ENCODE data around the gene RNF225. TPM values are rescaled to one million over a fixed set of nuclear protein-coding genes. Genes with fewer than 3 reads are reported as not detected.

Gene RNF225
- total and polyA plus RNA-seq, 9 of the 15 experiments (the other 6 are each of a cell fraction or from before 2014, with no cell fraction given): 0.33 TPM; not detected in 8

DNA sequence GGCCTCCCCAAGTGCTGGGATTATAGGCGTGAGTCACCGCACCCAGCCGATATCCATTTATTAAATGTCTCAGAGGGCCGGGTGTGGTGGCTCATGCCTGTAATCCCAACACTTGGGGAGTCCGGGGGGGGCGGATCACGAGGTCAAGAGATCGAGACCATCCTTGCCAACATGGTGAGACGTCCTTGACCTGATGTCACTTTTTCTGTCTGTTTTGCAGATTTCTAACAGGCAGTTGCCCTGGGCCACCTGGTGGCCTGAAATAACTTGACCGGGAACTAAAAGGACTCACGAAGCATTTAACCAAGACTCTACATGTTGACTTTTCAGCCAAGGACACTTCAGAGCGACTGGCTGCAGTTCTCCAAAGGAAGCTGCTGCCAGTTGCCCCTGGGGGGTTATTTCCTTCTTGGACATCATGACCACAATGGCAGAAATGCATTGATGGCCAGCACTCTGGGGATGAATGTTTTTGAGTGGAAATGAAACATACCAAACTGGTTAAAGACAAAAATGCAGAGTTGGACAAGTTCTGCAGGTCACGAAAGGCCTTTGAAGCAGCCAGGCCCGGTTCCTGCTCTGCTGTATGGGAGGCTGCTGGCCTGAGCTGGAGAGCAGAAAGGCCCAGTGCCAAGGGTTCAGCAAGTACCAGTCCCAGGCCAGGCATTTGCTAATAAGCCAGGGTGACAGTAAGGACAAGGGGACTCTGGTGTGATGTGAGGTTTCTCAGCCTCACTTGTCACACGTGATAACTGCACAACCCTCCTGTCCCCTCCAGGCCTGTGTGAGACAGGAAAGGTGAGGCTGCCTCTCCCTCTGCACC is 22.9 kb upstream of the RNF225 start (continued):
- TF ChIP-seq, protein P1, sequence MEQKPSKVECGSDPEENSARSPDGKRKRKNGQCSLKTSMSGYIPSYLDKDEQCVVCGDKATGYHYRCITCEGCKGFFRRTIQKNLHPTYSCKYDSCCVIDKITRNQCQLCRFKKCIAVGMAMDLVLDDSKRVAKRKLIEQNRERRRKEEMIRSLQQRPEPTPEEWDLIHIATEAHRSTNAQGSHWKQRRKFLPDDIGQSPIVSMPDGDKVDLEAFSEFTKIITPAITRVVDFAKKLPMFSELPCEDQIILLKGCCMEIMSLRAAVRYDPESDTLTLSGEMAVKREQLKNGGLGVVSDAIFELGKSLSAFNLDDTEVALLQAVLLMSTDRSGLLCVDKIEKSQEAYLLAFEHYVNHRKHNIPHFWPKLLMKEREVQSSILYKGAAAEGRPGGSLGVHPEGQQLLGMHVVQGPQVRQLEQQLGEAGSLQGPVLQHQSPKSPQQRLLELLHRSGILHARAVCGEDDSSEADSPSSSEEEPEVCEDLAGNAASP (IDR thresholded peaks at IDR 0.05): no peak

DNA sequence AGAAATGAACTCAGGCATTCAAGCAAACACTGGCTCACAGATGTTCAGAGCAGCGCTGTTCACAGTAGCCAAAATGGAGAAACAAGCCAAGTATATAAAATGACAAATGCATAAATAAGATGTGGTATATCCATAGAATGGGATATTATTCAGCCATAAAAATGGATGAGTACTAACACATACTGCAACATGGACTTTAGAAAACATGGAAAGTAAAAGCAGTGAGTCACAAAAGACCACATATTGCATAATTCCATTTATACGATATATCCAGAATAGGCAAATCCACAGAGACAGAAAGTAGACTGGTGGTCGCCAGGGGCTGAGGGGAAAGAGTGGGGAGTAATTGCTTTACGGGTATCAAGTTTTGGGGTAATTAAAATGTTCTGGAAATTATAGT is 21.3 kb upstream of the RNF225 start:
- ATAC-seq (no peak), DNase-seq (ENCODE audit: extremely low read depth in 1 of 4, low spot score in 3 of 4) (no peak), FAIRE-seq (no peak)
- H3K4me2 ChIP-seq (ENCODE audit: insufficient read depth, low read length): no peak overlapping the region
- in situ Hi-C loops (cut with MboI): no loop called here
- CTCF ChIA-PET (ENCODE audit: low intra/inter-chr PET ratio): no interaction called here
- no peaks in the 10 kb centered on the region for H3K9me1 ChIP-seq (ENCODE audit: control insufficient read depth, insufficient read depth, low read length)
- no peaks in the 10 kb centered on the region for H4K20me1 ChIP-seq (replicated peaks; ENCODE audit: control insufficient read depth, insufficient read depth, low read length)
- no peak overlapping the region for H3K27ac ChIP-seq (ENCODE audit: extremely low read depth, low read depth, low read length)
- no peaks in the 10 kb centered on the region for H3K79me2 ChIP-seq (ENCODE audit: control insufficient read depth, insufficient read depth, low read length)
- H2AFZ ChIP-seq (ENCODE audit: low read depth, low read length): no peak overlapping the region
- H3K27me3 ChIP-seq (ENCODE audit: control insufficient read depth in 2 of 2, insufficient read depth in 2 of 2, low read length in 2 of 2): no peaks in the 10 kb centered on the region
- POLR2A ChIA-PET: interaction anchor here (0.6 to 1.1 kb wide), 2 partner anchors 11 to 35 kb away, joined by 4 to 5 read pairs; partner anchors contain the start of gene ZNF497
- no peak overlapping the region for H3K9ac ChIP-seq (ENCODE audit: insufficient read depth in 1 of 2, low read depth in 2 of 2, low read length in 2 of 2)
- intact Hi-C loops (cut with micrococcal nuclease): no loop called here
- no peak overlapping the region for H3K4me3 ChIP-seq
- peak; percentile 50; the same call in 1 of the 2 replicates for TF ChIP-seq CEBPB (tag; IDR thresholded peaks at IDR 0.05)
- TF ChIP-seq, protein P2, sequence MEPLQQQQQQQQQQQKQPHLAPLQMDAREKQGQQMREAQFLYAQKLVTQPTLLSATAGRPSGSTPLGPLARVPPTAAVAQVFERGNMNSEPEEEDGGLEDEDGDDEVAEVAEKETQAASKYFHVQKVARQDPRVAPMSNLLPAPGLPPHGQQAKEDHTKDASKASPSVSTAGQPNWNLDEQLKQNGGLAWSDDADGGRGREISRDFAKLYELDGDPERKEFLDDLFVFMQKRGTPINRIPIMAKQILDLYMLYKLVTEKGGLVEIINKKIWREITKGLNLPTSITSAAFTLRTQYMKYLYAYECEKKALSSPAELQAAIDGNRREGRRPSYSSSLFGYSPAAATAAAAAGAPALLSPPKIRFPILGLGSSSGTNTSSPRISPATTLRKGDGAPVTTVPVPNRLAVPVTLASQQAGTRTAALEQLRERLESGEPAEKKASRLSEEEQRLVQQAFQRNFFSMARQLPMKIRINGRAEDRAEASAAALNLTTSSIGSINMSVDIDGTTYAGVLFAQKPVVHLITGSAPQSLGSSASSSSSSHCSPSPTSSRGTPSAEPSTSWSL (CRISPR knock-in tag; IDR thresholded peaks at IDR 0.05; ENCODE audit: borderline replicate concordance): no peak
- peaks cover 3 to 11% of the 10 kb centered on the region in 2 experiments; a peak in 3 of 5 replicates for H3K4me1 ChIP-seq (replicated peaks in 1 of 2; ENCODE audit: control insufficient read depth in 2 of 2, insufficient read depth in 2 of 2, low read length in 2 of 2)
- no peaks in the 10 kb centered on the region for H3K9me3 ChIP-seq (replicated peaks; ENCODE audit: control insufficient read depth, insufficient read depth, low read depth, low read length)
- no TSS peak for BruUV-seq (replicated peaks)
- H3K36me3 ChIP-seq (ENCODE audit: control insufficient read depth, insufficient read depth, low read length): no peaks in the 10 kb centered on the region
- WGBS (ENCODE audit: insufficient coverage, low coverage, missing lambda C conversion rate): 53% methylated on average over 4 of the region's 4 CpGs
